ENCODE data around the gene CMSS1. TPM values are rescaled to one million over a fixed set of nuclear protein-coding genes. Genes with fewer than 3 reads are reported as not detected.

CMSS1 gene
- total RNA-seq, 1 experiment from 2014 or later = 70.6 TPM

DNA sequence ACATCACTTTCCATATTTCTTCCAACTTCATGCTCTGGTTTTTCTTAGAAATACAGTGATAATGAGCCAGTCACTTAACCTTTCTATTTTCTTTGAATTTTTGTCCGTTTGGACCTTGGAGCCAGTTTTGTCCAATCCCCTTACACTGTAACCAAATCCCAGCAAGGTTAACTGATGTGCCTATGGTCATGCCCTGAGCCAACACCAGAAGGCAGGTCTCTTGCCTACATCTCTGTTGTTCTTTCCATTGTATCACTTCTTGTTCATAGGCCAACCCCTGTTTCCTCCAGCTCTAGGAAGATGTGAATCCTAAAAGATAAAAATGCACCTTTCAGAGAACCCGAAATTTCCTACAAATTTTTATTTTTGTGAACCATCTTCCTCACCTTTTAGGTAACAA lies 122.7 kb downstream of the CMSS1 start (continued):
- no peak for TF ChIP-seq TP53 (CRISPR knock-in tag; IDR thresholded peaks at IDR 0.05)
- TF ChIP-seq, protein P1, sequence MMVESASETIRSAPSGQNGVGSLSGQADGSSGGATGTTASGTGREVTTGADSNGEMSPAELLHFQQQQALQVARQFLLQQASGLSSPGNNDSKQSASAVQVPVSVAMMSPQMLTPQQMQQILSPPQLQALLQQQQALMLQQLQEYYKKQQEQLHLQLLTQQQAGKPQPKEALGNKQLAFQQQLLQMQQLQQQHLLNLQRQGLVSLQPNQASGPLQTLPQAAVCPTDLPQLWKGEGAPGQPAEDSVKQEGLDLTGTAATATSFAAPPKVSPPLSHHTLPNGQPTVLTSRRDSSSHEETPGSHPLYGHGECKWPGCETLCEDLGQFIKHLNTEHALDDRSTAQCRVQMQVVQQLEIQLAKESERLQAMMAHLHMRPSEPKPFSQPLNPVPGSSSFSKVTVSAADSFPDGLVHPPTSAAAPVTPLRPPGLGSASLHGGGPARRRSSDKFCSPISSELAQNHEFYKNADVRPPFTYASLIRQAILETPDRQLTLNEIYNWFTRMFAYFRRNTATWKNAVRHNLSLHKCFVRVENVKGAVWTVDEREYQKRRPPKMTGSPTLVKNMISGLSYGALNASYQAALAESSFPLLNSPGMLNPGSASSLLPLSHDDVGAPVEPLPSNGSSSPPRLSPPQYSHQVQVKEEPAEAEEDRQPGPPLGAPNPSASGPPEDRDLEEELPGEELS (CRISPR knock-in tag; IDR thresholded peaks at IDR 0.05) = no peak
- TF ChIP-seq JUN (CRISPR knock-in tag; IDR thresholded peaks at IDR 0.05) = no peak

DNA sequence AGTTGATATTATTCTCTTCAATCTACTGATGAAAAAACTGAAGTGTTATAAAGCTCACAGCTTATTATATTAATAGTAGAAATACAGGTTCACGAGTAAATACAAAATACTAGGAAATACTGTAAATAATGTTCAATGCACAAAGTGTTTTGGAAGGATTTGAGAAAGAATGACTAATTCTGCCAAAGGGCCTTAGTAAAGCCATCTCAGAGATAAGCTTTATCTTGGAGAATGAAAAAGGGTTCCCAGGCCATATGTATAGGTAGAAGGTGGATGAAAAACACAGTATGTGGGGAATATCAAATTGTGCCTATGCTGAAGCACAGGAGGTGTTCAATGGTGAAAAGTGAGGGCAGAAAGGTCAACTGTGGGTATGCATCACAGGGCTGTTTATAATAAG lies 123.5 kb downstream of the CMSS1 start:
- ChIA-PET CTCF (no interaction called here), POLR2A (no interaction called here)
- ATAC-seq = no peak
- Mint-ChIP-seq H3K4me3 (no peak overlapping the region), H3K27me3 (ENCODE audit: low read depth) (no peaks in the 10 kb centered on the region), H3K27ac (no peak overlapping the region), H3K4me1 (peaks cover 27% of the 10 kb centered on the region), H3K9me3 (no peaks in the 10 kb centered on the region), H3K36me3 (no peaks in the 10 kb centered on the region)
- TF ChIP-seq NFATC4 (CRISPR knock-in tag; IDR thresholded peaks at IDR 0.05) = no peak
- no peak for TF ChIP-seq ZNF121 (CRISPR knock-in tag; IDR thresholded peaks at IDR 0.05)
- TF ChIP-seq, protein P1 (CRISPR knock-in tag; IDR thresholded peaks at IDR 0.05) = no peak
- no peak for TF ChIP-seq TCF7 (CRISPR knock-in tag; IDR thresholded peaks at IDR 0.05; ENCODE audit: low read depth)
- TF ChIP-seq, protein P2, sequence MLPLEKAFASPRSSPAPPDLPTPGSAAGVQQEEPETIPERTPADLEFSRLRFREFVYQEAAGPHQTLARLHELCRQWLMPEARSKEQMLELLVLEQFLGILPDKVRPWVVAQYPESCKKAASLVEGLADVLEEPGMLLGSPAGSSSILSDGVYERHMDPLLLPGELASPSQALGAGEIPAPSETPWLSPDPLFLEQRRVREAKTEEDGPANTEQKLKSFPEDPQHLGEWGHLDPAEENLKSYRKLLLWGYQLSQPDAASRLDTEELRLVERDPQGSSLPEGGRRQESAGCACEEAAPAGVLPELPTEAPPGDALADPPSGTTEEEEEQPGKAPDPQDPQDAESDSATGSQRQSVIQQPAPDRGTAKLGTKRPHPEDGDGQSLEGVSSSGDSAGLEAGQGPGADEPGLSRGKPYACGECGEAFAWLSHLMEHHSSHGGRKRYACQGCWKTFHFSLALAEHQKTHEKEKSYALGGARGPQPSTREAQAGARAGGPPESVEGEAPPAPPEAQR (CRISPR knock-in tag; IDR thresholded peaks at IDR 0.05) = no peak
- TF ChIP-seq ZNF138 (CRISPR knock-in tag; conservative IDR thresholded peaks at IDR 0.05) = no peak
- TF ChIP-seq CREB1 (CRISPR knock-in tag; IDR thresholded peaks at IDR 0.05) = no peak
- TF ChIP-seq, protein P3, sequence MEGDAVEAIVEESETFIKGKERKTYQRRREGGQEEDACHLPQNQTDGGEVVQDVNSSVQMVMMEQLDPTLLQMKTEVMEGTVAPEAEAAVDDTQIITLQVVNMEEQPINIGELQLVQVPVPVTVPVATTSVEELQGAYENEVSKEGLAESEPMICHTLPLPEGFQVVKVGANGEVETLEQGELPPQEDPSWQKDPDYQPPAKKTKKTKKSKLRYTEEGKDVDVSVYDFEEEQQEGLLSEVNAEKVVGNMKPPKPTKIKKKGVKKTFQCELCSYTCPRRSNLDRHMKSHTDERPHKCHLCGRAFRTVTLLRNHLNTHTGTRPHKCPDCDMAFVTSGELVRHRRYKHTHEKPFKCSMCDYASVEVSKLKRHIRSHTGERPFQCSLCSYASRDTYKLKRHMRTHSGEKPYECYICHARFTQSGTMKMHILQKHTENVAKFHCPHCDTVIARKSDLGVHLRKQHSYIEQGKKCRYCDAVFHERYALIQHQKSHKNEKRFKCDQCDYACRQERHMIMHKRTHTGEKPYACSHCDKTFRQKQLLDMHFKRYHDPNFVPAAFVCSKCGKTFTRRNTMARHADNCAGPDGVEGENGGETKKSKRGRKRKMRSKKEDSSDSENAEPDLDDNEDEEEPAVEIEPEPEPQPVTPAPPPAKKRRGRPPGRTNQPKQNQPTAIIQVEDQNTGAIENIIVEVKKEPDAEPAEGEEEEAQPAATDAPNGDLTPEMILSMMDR (IDR thresholded peaks at IDR 0.05) = no peak
- no peak for TF ChIP-seq PRRX2 (CRISPR knock-in tag; IDR thresholded peaks at IDR 0.05)
- no peak for DNase-seq (ENCODE audit: low spot score)

DNA sequence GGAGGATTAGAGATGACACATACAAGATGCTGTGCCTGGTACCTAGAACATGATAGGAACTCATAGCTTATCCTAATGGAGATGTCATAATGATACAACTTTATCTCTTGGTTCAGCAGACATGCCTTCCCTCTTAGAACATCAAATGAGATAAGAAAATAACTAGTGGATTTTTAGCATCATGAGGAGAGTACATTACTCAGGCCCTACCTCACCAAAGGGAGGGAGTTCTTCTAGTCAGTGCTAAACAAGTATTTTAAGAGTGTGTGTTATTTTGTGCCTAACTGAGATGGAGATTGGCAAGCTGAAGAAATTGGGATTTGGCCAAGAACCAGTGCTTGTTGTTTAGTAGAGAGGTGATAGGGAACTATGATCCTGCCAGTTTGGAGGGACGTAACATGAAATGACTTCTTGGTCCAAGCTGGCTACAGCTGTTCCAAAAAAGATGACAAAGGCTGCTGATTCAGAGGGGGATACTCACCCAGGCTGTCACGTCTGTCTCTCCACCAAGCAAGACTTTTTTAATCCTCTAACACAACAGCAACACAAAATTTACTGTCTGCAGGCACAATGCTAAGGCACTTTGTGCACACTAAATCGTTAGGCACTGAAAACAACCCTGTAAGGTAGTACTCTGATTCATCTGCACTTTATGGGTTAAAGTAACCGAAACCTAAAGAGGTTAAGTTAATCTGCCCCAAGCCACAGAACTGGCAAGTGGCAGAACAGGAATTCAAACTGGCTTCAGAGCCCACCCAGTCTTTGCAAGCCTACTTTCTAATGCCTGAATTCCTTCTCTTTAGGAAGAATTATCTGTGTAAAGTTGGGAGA lies 126.5 kb downstream of the CMSS1 start:
- H3K4me1 Mint-ChIP-seq = peaks cover 33% of the 10 kb centered on the region
- H3K4me3 Mint-ChIP-seq = no peak overlapping the region
- H3K27me3 Mint-ChIP-seq (ENCODE audit: low read depth) = no peaks in the 10 kb centered on the region
- no peaks in the 10 kb centered on the region for H3K9me3 Mint-ChIP-seq
- POLR2A ChIA-PET = no interaction called here
- H3K36me3 Mint-ChIP-seq = no peaks in the 10 kb centered on the region
- H3K27ac Mint-ChIP-seq = peak overlapping the region; percentile 6
- ATAC-seq = peak; percentile 55
- CTCF ChIA-PET = no interaction called here
- DNase-seq (ENCODE audit: low spot score) = no peak
- TF ChIP-seq, protein P4, sequence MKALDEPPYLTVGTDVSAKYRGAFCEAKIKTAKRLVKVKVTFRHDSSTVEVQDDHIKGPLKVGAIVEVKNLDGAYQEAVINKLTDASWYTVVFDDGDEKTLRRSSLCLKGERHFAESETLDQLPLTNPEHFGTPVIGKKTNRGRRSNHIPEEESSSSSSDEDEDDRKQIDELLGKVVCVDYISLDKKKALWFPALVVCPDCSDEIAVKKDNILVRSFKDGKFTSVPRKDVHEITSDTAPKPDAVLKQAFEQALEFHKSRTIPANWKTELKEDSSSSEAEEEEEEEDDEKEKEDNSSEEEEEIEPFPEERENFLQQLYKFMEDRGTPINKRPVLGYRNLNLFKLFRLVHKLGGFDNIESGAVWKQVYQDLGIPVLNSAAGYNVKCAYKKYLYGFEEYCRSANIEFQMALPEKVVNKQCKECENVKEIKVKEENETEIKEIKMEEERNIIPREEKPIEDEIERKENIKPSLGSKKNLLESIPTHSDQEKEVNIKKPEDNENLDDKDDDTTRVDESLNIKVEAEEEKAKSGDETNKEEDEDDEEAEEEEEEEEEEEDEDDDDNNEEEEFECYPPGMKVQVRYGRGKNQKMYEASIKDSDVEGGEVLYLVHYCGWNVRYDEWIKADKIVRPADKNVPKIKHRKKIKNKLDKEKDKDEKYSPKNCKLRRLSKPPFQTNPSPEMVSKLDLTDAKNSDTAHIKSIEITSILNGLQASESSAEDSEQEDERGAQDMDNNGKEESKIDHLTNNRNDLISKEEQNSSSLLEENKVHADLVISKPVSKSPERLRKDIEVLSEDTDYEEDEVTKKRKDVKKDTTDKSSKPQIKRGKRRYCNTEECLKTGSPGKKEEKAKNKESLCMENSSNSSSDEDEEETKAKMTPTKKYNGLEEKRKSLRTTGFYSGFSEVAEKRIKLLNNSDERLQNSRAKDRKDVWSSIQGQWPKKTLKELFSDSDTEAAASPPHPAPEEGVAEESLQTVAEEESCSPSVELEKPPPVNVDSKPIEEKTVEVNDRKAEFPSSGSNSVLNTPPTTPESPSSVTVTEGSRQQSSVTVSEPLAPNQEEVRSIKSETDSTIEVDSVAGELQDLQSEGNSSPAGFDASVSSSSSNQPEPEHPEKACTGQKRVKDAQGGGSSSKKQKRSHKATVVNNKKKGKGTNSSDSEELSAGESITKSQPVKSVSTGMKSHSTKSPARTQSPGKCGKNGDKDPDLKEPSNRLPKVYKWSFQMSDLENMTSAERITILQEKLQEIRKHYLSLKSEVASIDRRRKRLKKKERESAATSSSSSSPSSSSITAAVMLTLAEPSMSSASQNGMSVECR (CRISPR knock-in tag; IDR thresholded peaks at IDR 0.05; ENCODE audit: borderline replicate concordance) = no peak
- TF ChIP-seq, protein P5, sequence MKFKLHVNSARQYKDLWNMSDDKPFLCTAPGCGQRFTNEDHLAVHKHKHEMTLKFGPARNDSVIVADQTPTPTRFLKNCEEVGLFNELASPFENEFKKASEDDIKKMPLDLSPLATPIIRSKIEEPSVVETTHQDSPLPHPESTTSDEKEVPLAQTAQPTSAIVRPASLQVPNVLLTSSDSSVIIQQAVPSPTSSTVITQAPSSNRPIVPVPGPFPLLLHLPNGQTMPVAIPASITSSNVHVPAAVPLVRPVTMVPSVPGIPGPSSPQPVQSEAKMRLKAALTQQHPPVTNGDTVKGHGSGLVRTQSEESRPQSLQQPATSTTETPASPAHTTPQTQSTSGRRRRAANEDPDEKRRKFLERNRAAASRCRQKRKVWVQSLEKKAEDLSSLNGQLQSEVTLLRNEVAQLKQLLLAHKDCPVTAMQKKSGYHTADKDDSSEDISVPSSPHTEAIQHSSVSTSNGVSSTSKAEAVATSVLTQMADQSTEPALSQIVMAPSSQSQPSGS (CRISPR knock-in tag; IDR thresholded peaks at IDR 0.05; ENCODE audit: borderline replicate concordance, low read depth) = no peak
- TF ChIP-seq, protein P6, sequence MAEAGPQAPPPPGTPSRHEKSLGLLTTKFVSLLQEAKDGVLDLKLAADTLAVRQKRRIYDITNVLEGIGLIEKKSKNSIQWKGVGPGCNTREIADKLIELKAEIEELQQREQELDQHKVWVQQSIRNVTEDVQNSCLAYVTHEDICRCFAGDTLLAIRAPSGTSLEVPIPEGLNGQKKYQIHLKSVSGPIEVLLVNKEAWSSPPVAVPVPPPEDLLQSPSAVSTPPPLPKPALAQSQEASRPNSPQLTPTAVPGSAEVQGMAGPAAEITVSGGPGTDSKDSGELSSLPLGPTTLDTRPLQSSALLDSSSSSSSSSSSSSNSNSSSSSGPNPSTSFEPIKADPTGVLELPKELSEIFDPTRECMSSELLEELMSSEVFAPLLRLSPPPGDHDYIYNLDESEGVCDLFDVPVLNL (CRISPR knock-in tag; IDR thresholded peaks at IDR 0.05; ENCODE audit: borderline replicate concordance, low read depth) = no peak
- TF ChIP-seq ZNF263 (CRISPR knock-in tag; IDR thresholded peaks at IDR 0.05; ENCODE audit: low read depth) = no peak
- TF ChIP-seq MXD4 (CRISPR knock-in tag; IDR thresholded peaks at IDR 0.05; ENCODE audit: borderline replicate concordance) = no peak
